ENCODE measurements around the gene ACRBP.

DNA sequence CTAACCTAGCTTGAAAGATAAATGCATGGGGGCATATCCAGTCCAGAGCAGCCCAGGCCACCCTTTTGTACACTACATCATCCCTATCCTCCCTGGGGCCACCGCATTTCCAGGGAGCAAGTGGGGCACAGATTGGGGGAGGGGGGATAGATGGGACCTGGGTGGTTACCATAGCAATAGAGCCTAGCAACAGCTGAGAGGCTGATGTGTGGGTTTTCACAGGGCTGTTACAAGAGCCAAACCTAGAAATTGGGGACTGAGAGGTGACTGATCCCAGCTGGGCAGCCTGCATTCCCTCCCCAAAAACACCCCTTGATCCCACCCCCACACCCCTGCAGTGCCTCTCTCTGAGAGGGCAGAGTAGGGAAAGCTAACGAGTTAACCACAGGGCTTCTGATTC, 45.7 kb upstream of the ACRBP start:
- TF ChIP-seq, protein P1, sequence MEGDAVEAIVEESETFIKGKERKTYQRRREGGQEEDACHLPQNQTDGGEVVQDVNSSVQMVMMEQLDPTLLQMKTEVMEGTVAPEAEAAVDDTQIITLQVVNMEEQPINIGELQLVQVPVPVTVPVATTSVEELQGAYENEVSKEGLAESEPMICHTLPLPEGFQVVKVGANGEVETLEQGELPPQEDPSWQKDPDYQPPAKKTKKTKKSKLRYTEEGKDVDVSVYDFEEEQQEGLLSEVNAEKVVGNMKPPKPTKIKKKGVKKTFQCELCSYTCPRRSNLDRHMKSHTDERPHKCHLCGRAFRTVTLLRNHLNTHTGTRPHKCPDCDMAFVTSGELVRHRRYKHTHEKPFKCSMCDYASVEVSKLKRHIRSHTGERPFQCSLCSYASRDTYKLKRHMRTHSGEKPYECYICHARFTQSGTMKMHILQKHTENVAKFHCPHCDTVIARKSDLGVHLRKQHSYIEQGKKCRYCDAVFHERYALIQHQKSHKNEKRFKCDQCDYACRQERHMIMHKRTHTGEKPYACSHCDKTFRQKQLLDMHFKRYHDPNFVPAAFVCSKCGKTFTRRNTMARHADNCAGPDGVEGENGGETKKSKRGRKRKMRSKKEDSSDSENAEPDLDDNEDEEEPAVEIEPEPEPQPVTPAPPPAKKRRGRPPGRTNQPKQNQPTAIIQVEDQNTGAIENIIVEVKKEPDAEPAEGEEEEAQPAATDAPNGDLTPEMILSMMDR (IDR thresholded peaks at IDR 0.05) = no peak
- TF ChIP-seq POLR2A (IDR thresholded peaks at IDR 0.05; ENCODE audit: low read depth) (no peak), EP300 (IDR thresholded peaks at IDR 0.05) (no peak)

All from esophagus muscularis mucosa (tissue), 4 donors.